Measurements from ENCODE around the gene MAPK14. TPM values are rescaled to one million over a fixed set of nuclear protein-coding genes. Genes with fewer than 3 reads are reported as not detected.

MAPK14 gene
- total and polyA plus RNA-seq, 2 donors (not counting 1 experiment from before 2014, with no cell fraction given), result 55.9 to 57.8 TPM

DNA sequence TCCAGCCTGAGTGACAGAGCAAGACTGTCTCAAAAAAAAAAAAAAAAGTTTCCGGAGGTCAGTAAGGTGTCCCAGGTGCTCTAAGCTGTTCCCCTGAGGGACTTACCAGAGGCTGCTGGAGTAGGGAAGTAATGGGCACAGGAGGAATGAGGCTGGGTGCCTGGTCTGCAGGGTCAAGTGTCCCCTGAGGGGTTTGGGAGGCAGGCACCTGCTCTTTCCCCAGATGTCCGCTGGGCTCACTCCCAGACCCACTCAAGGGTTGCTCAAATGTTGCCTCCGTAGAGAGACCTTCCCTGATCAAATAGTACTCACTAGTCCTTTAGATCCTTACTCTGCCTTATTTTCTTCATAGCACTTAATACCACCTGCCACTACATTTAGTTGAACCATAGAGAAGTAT is 97.3 kb downstream of the MAPK14 start:
- Histone ChIP-seq H3K27ac (ENCODE audit: insufficient read depth, low read length) (no peak overlapping the region), H3K9me3 (ENCODE audit: control insufficient read depth, insufficient read depth, low read depth, low read length) (no peaks in the 10 kb centered on the region), H2AFZ (ENCODE audit: low read length) (no peak overlapping the region), H3K4me3 (replicated peaks in 1 of 4; ENCODE audit: control extremely low read depth in 1 of 4, insufficient read depth in 1 of 4, low read depth in 3 of 4, low read length in 4 of 4) (no peak overlapping the region), H3K9ac (ENCODE audit: insufficient read depth, low read length) (no peak overlapping the region), H3K4me1 (ENCODE audit: control insufficient read depth, extremely low read depth, insufficient read depth, low read length) (peaks cover 21% of the 10 kb centered on the region), H3K36me3 (ENCODE audit: control insufficient read depth, insufficient read depth, low read length) (no peaks in the 10 kb centered on the region), H3K27me3 (ENCODE audit: control insufficient read depth, insufficient read depth, low read length) (no peaks in the 10 kb centered on the region), H4K20me1 (ENCODE audit: control insufficient read depth, extremely low read depth, insufficient read depth, low read length) (no peaks in the 10 kb centered on the region), H3K4me2 (ENCODE audit: extremely low read depth, insufficient read depth, low read length) (no peak overlapping the region), H3K79me2 (ENCODE audit: control insufficient read depth, insufficient read depth, low read length) (no peaks in the 10 kb centered on the region)
- no peak for DNase-seq (ENCODE audit: low read depth in 2 of 2)
- no peak for TF ChIP-seq EZH2 (IDR thresholded peaks at IDR 0.05; ENCODE audit: low read length, missing control alignments)
- TF ChIP-seq, protein P1, sequence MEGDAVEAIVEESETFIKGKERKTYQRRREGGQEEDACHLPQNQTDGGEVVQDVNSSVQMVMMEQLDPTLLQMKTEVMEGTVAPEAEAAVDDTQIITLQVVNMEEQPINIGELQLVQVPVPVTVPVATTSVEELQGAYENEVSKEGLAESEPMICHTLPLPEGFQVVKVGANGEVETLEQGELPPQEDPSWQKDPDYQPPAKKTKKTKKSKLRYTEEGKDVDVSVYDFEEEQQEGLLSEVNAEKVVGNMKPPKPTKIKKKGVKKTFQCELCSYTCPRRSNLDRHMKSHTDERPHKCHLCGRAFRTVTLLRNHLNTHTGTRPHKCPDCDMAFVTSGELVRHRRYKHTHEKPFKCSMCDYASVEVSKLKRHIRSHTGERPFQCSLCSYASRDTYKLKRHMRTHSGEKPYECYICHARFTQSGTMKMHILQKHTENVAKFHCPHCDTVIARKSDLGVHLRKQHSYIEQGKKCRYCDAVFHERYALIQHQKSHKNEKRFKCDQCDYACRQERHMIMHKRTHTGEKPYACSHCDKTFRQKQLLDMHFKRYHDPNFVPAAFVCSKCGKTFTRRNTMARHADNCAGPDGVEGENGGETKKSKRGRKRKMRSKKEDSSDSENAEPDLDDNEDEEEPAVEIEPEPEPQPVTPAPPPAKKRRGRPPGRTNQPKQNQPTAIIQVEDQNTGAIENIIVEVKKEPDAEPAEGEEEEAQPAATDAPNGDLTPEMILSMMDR (conservative IDR thresholded peaks at IDR 0.05 in 1 of 2, IDR thresholded peaks at IDR 0.05 in 1 of 2; ENCODE audit: low read depth in 1 of 2, low read length in 2 of 2), result no peak

DNA sequence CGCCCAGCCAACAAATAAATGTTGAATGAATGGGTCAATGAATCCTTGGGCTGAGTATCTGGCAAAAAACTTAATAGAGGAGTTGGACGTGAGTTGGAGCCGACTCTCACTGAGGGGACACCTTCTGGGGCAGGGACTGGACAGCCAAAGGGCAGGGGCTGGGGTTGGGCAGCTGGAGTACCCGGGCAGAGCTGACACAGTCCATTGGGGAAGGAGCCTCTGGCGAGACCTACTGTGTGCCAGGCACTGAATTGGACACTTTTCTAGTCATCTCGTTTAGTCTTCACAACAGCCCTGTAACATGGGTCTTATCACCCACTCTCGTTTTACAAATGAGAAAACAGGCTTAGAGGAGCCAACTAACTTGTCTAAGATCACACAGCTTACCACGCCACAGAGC is 98.0 kb downstream of the MAPK14 start:
- Histone ChIP-seq H3K4me2 (ENCODE audit: extremely low read depth, insufficient read depth, low read length) (no peak overlapping the region), H3K36me3 (ENCODE audit: control insufficient read depth, insufficient read depth, low read length) (no peaks in the 10 kb centered on the region), H3K79me2 (ENCODE audit: control insufficient read depth, insufficient read depth, low read length) (no peaks in the 10 kb centered on the region), H3K9ac (ENCODE audit: insufficient read depth, low read length) (no peak overlapping the region), H3K27ac (ENCODE audit: insufficient read depth, low read length) (no peak overlapping the region), H4K20me1 (ENCODE audit: control insufficient read depth, extremely low read depth, insufficient read depth, low read length) (no peaks in the 10 kb centered on the region), H3K27me3 (ENCODE audit: control insufficient read depth, insufficient read depth, low read length) (no peaks in the 10 kb centered on the region), H3K9me3 (ENCODE audit: control insufficient read depth, insufficient read depth, low read depth, low read length) (no peaks in the 10 kb centered on the region), H2AFZ (ENCODE audit: low read length) (no peak overlapping the region), H3K4me3 (replicated peaks in 1 of 4; ENCODE audit: control extremely low read depth in 1 of 4, insufficient read depth in 1 of 4, low read depth in 3 of 4, low read length in 4 of 4) (no peak overlapping the region), H3K4me1 (ENCODE audit: control insufficient read depth, extremely low read depth, insufficient read depth, low read length) (peaks cover 21% of the 10 kb centered on the region)
- no peak for DNase-seq (ENCODE audit: low read depth in 2 of 2)
- TF ChIP-seq, protein P1 (conservative IDR thresholded peaks at IDR 0.05 in 1 of 2, IDR thresholded peaks at IDR 0.05 in 1 of 2; ENCODE audit: low read depth in 1 of 2, low read length in 2 of 2), result no peak
- no peak for TF ChIP-seq EZH2 (IDR thresholded peaks at IDR 0.05; ENCODE audit: low read length, missing control alignments)

DNA sequence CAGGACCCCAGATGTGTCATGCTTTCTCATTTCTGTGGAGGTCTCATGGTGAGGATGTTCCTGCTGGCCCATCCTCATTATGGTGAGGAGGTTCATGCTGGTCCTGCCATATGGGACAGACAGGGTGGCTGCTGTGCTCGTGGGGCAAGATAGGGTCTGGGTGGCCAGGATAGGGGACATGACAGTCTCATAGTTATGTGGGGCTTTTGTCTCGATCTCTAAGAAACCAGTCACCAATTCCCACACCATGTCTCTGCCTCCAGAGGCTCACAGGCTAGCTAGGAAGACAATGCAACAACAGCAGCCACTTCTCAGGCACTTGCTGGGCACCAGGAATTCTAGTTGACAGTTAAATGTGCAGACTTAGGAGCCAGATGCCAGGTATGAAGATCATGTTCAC is 98.5 kb downstream of the MAPK14 start:
- Histone ChIP-seq H3K4me3 (replicated peaks in 1 of 4; ENCODE audit: control extremely low read depth in 1 of 4, insufficient read depth in 1 of 4, low read depth in 3 of 4, low read length in 4 of 4) (no peak overlapping the region), H3K27ac (ENCODE audit: insufficient read depth, low read length) (no peak overlapping the region), H3K4me1 (ENCODE audit: control insufficient read depth, extremely low read depth, insufficient read depth, low read length) (peaks cover 24% of the 10 kb centered on the region), H3K27me3 (ENCODE audit: control insufficient read depth, insufficient read depth, low read length) (no peaks in the 10 kb centered on the region), H3K4me2 (ENCODE audit: extremely low read depth, insufficient read depth, low read length) (no peak overlapping the region), H3K9me3 (ENCODE audit: control insufficient read depth, insufficient read depth, low read depth, low read length) (no peaks in the 10 kb centered on the region), H3K79me2 (ENCODE audit: control insufficient read depth, insufficient read depth, low read length) (no peaks in the 10 kb centered on the region), H2AFZ (ENCODE audit: low read length) (no peak overlapping the region), H3K36me3 (ENCODE audit: control insufficient read depth, insufficient read depth, low read length) (no peaks in the 10 kb centered on the region), H4K20me1 (ENCODE audit: control insufficient read depth, extremely low read depth, insufficient read depth, low read length) (no peaks in the 10 kb centered on the region), H3K9ac (ENCODE audit: insufficient read depth, low read length) (no peak overlapping the region)
- TF ChIP-seq, protein P1 (conservative IDR thresholded peaks at IDR 0.05 in 1 of 2, IDR thresholded peaks at IDR 0.05 in 1 of 2; ENCODE audit: low read depth in 1 of 2, low read length in 2 of 2), result no peak
- no peak for TF ChIP-seq EZH2 (IDR thresholded peaks at IDR 0.05; ENCODE audit: low read length, missing control alignments)
- DNase-seq (ENCODE audit: low read depth in 2 of 2), result no peak

Data from fibroblast of lung (primary cell).